GM12878 (cell line): Measurements from ENCODE around the gene LMF2. TPM values are rescaled to one million over a fixed set of nuclear protein-coding genes. Genes with fewer than 3 reads are reported as not detected.

Source experiments
- ATAC-seq: fragments of 200-7000 bp; cut with Tn5 transposase; 3 replicates; pipeline ENCODE4 v1.9.1; 2020; ENCODE audit warnings: mild to moderate bottlenecking, moderate library complexity
- BruUV-seq: library from RNA; stranded (reverse); fragments of 400-500 nt; replicated peaks from 2 replicates; lab custom pipeline; 2021; lab: Mats Ljungman, UMichigan
- CTCF ChIA-PET: fragments of 300-600 bp; sonication (Branson Sonifier 250); formaldehyde crosslinking; extraction: SDS; loops from one replicate; lab custom pipeline; 2021; ENCODE audit warnings: inconsistent platforms; lab: Yijun Ruan, JAX
- POLR2A ChIA-PET: fragments of 350-600 bp; formaldehyde crosslinking; extraction: SDS; loops from one replicate; lab custom pipeline; 2021; ENCODE audit warnings: inconsistent platforms; lab: Charles Lee
- RAD21 ChIA-PET: fragments of 300-600 bp; sonication (Branson Sonifier 250); formaldehyde crosslinking; loops from one replicate; lab custom pipeline; 2023; ENCODE audit warnings: antibody characterized with exemption; ENCODE audit not compliant: unreplicated experiment; lab: Charles Lee
- SMC1A ChIA-PET: fragments of 300-600 bp; sonication (Branson Sonifier 250); formaldehyde crosslinking; loops from one replicate; lab custom pipeline; 2023; ENCODE audit not compliant: unreplicated experiment, uncharacterized antibody; lab: Charles Lee
- DNase-seq: peaks from one replicate; pipeline ENCODE4 v3.0.0-alpha.2; 2011; ENCODE audit warnings: low read depth, low spot score
- FAIRE-seq: peaks from 3 replicates; lab custom pipeline; 2011; peaks lifted over from hg19 to GRCh38; lab: Jason Lieb, UNC
- H2AFZ ChIP-seq: 2 replicates; pipeline ENCODE4 v1.6.0; 2011; ENCODE audit warnings: low read depth, low read length, control low read depth; ENCODE audit not compliant: control insufficient read depth
- H3K27ac ChIP-seq: 2 replicates; pipeline ENCODE4 v1.5.1; 2011; ENCODE audit warnings: control low read depth; ENCODE audit not compliant: control insufficient read depth, insufficient read depth
- H3K27me3 ChIP-seq, 2 experiments: replicated peaks in 1 of 2; 2 replicates each; pipeline versions ENCODE4 v1.6.0 to v1.6.1; 2011; ENCODE audit warnings: low read length in 1 of 2; ENCODE audit not compliant: control insufficient read depth in 2 of 2, insufficient read depth in 2 of 2
- H3K36me3 ChIP-seq, 2 experiments: 2 replicates each; pipeline ENCODE4 v1.5.1; 2011; ENCODE audit warnings: low read length in 1 of 2; ENCODE audit not compliant: control insufficient read depth in 2 of 2, insufficient read depth in 2 of 2
- H3K4me1 ChIP-seq: 2 replicates; pipeline ENCODE4 v1.6.1; 2011; ENCODE audit warnings: mild to moderate bottlenecking, low read length, moderate library complexity, mixed read lengths; ENCODE audit not compliant: control insufficient read depth, insufficient read depth
- H3K4me2 ChIP-seq: 2 replicates; pipeline ENCODE4 v1.6.0; 2011; ENCODE audit warnings: control low read depth; ENCODE audit not compliant: control insufficient read depth, insufficient read depth
- H3K4me3 ChIP-seq: fragments of 200-600 bp; sonication (generic); 2 replicates; pipeline ENCODE4 v1.5.1; 2016
- H3K79me2 ChIP-seq: 2 replicates; pipeline ENCODE4 v1.6.0; 2011; ENCODE audit warnings: low read length; ENCODE audit not compliant: control insufficient read depth, insufficient read depth
- H3K9ac ChIP-seq: 2 replicates; pipeline ENCODE4 v1.8.0; 2011; ENCODE audit warnings: low read length, control low read depth, mixed read lengths; ENCODE audit not compliant: control insufficient read depth, insufficient read depth
- H3K9me3 ChIP-seq: replicated peaks from 3 replicates; pipeline ENCODE4 v1.5.1; 2011; ENCODE audit warnings: mild to moderate bottlenecking, low read length; ENCODE audit not compliant: control insufficient read depth, insufficient read depth
- H4K20me1 ChIP-seq: 2 replicates; pipeline ENCODE4 v1.6.0; 2011; ENCODE audit not compliant: control insufficient read depth, insufficient read depth
- CBFB ChIP-seq: IDR thresholded peaks from 2 replicates; pipeline ENCODE4 v1.6.1; 2016; ENCODE audit warnings: antibody characterized with exemption, low read depth
- DPF2 ChIP-seq: fragments of 450-650 bp; IDR thresholded peaks from 2 replicates; pipeline ENCODE4 v1.6.1; 2017; ENCODE audit warnings: mild to moderate bottlenecking
- ELK1 ChIP-seq: IDR thresholded peaks from 2 replicates; pipeline ENCODE4 v1.6.1; 2012; ENCODE audit warnings: low read depth, low read length, improper control_type of control experiment
- KAT2A ChIP-seq: conservative IDR thresholded peaks from 2 replicates; pipeline ENCODE4 v1.6.1; 2011; ENCODE audit warnings: low read depth, low read length; ENCODE audit not compliant: control insufficient read depth
- MLLT1 ChIP-seq: fragments of 450-650 bp; IDR thresholded peaks from 2 replicates; pipeline ENCODE4 v1.6.1; 2016; ENCODE audit warnings: mild to moderate bottlenecking
- SREBF1 ChIP-seq: IDR thresholded peaks from 2 replicates; pipeline ENCODE4 v1.6.1; 2012; ENCODE audit warnings: mild to moderate bottlenecking, low read length
- SREBF2 ChIP-seq: IDR thresholded peaks from 2 replicates; pipeline ENCODE4 v1.6.1; 2012; ENCODE audit warnings: mild to moderate bottlenecking, low read length
- WGBS: methylation state at CpG from one replicate; pipeline ENCODE4 v1.1.6; 2016; ENCODE audit warnings: low lambda C conversion rate; ENCODE audit not compliant: insufficient replicate concordance, insufficient coverage; ENCODE audit errors: missing lambda C conversion rate; 5-methylcytosine and 5-hydroxymethylcytosine counted together
- in situ Hi-C: fragments of 300-500 bp; cut with MboI; formaldehyde crosslinking; loops from 9 replicates; pipeline ENCODE4 v1.14.3; 2018; ENCODE audit warnings: mixed read lengths
- intact Hi-C: fragments of 100-400 bp; cut with micrococcal nuclease; formaldehyde crosslinking; loops from one replicate; pipeline ENCODE4 v1.14.2; 2022; ENCODE audit not compliant: unreplicated experiment
- polyA plus RNA-seq, 11 experiments: library from polyadenylated mRNA; depleted of rRNA in 4 of 11; unstranded in 6 of 11; stranded (reverse) in 5 of 11; fragments of >200 nt; fragmentation: Nextera tagmentation in 4 of 11; fragmentation: Illumina TruSeq in 1 of 11; extraction: Ambion mirVana in 4 of 11; extraction: Trizol in 1 of 11; gene quantifications; 1 replicate in 1 of 11; 2 replicates in 10 of 11; pipeline versions ENCODE4 v1.2.1 to v1.2.3, GENCODE V29; 2011 to 2016; ENCODE audit warnings: inconsistent platforms in 2 of 11, missing spikeins in 2 of 11, low read depth in 1 of 11
- total RNA-seq, 4 experiments: library from RNA; depleted of rRNA in 3 of 4; stranded (reverse); fragments of >200 nt in 3 of 4; fragmentation: Illumina TruSeq in 1 of 4; extraction: Trizol in 1 of 4; gene quantifications; 2 replicates each; pipeline versions ENCODE4 v1.2.1 to v1.2.3, GENCODE V29; 2013 to 2021

The LMF2 gene
- total and polyA plus RNA-seq, 10 of the 15 experiments (the other 5 are each of a cell fraction or from before 2014, with no cell fraction given) = 0.08 to 57.5 (median 21.2) TPM

GRCh38 chr22:50556703-50557102, 49.2 kb upstream of the LMF2 start:
- ATAC-seq (no peak), FAIRE-seq (no peak), DNase-seq (no peak)
- BruUV-seq = no TSS peak
- ChIA-PET RAD21 (interaction anchor here (0.9 kb wide), 2 partner anchors 9 to 30 kb away, joined by 3 read pairs; no protein-coding TSS in a partner anchor), SMC1A (interaction anchor here (1.1 to 1.5 kb wide), 3 partner anchors 14 to 34 kb away, joined by 3 to 4 read pairs (median 3); no protein-coding TSS in a partner anchor), CTCF (interaction anchor here (0.7 to 1.8 kb wide), 7 partner anchors 9 to 280 kb away, joined by 3 to 6 read pairs (median 4); partner anchors contain the start of genes LMF2, NCAPH2 and SCO2), POLR2A (no interaction called here)
- Histone ChIP-seq H4K20me1 (no peaks in the 10 kb centered on the region), H3K4me3 (no peak overlapping the region), H3K27ac (no peak overlapping the region), H3K36me3 (no peaks in the 10 kb centered on the region), H3K4me2 (no peak overlapping the region), H3K9ac (no peak overlapping the region), H3K9me3 (no peaks in the 10 kb centered on the region), H3K4me1 (no peaks in the 10 kb centered on the region), H3K79me2 (no peaks in the 10 kb centered on the region), H3K27me3 (peaks cover 0 to 1% of the 10 kb centered on the region in 2 experiments; a peak in 1 of 4 replicates), H2AFZ (no peak overlapping the region)
- 16% methylated on average over 5 of the region's 5 CpGs for WGBS
- in situ Hi-C loops = no loop called here
- intact Hi-C loops = no loop called here
- no peak for TF ChIP-seq MLLT1

GRCh38 chr22:50553310-50553709, 45.8 kb upstream of the LMF2 start:
- TF ChIP-seq SREBF2 (no peak), DPF2 (no peak), KAT2A (no peak), SREBF1 (no peak), ELK1 (no peak), CBFB (no peak)
- POLR2A ChIA-PET = no interaction called here
- no TSS peak for BruUV-seq
- no peak overlapping the region for H3K9ac ChIP-seq
- in situ Hi-C loops (no loop called here), intact Hi-C loops (no loop called here)
- WGBS = 53% methylated on average over 8 of the region's 8 CpGs
- no peaks in the 10 kb centered on the region for H3K27me3 ChIP-seq
- ATAC-seq (no peak), DNase-seq (no peak), FAIRE-seq (peak; percentile 13)
- no peak overlapping the region for H3K4me3 ChIP-seq
- no peaks in the 10 kb centered on the region for H3K36me3 ChIP-seq
- no peaks in the 10 kb centered on the region for H4K20me1 ChIP-seq
- SMC1A ChIA-PET = no interaction called here
- no peaks in the 10 kb centered on the region for H3K9me3 ChIP-seq
- H3K79me2 ChIP-seq = no peaks in the 10 kb centered on the region
- peaks cover 5% of the 10 kb centered on the region for H3K4me1 ChIP-seq
- H3K4me2 ChIP-seq = no peak overlapping the region
- CTCF ChIA-PET = interaction anchor here (1.2 kb wide), 1 partner anchor 10 kb away, joined by 5 read pairs; the partner anchor contains the start of gene SYCE3
- RAD21 ChIA-PET = interaction anchor here (0.6 kb wide), 1 partner anchor 102 kb away, joined by 3 read pairs; no protein-coding TSS in a partner anchor
- no peak overlapping the region for H2AFZ ChIP-seq
- no peak overlapping the region for H3K27ac ChIP-seq
